Progenitor cell of endocrine pancreas (in vitro differentiated cells): ENCODE measurements around the gene CRLF2. TPM values are rescaled to one million over a fixed set of nuclear protein-coding genes. Genes with fewer than 3 reads are reported as not detected.
"Not testable (repeated sequence)": the region's sequence is repeated elsewhere in the genome, so short reads cannot be mapped to it uniquely, and the experiment has no call there.

Experiments used
- DNase-seq: peaks from one replicate; pipeline ENCODE4 v3.0.0; 2021; ENCODE audit warnings: low spot score; ENCODE audit not compliant: unreplicated experiment
- H3K27ac Mint-ChIP-seq: 2 replicates; pipeline ENCODE4 v1.8.0; 2021; ENCODE audit warnings: mild to moderate bottlenecking, moderate library complexity, mixed read lengths
- H3K27me3 Mint-ChIP-seq: 2 replicates; pipeline ENCODE4 v1.8.0; 2021; ENCODE audit warnings: mixed read lengths
- H3K36me3 Mint-ChIP-seq: 2 replicates; pipeline ENCODE4 v1.8.0; 2022; ENCODE audit warnings: mixed read lengths; ENCODE audit not compliant: insufficient read depth
- H3K4me1 Mint-ChIP-seq: 2 replicates; pipeline ENCODE4 v1.8.0; 2021; ENCODE audit warnings: low read depth, mixed read lengths
- H3K4me3 Mint-ChIP-seq: 2 replicates; pipeline ENCODE4 v1.8.0; 2021; ENCODE audit warnings: low read depth, mild to moderate bottlenecking, moderate library complexity, mixed read lengths
- H3K9me3 Mint-ChIP-seq: 2 replicates; pipeline ENCODE4 v1.8.0; 2021; ENCODE audit warnings: low read depth, mixed read lengths
- total RNA-seq: library from RNA; stranded (reverse); gene quantifications from 2 replicates; pipeline ENCODE4 v1.2.1, GENCODE V29; 2021
- TF ChIP-seq, protein P1 (sequence below): fragments of 200-600 bp; sonication (generic); IDR thresholded peaks from one replicate; pipeline ENCODE4 v1.5.0; 2021; ENCODE audit warnings: antibody characterized with exemption, mild to moderate bottlenecking; ENCODE audit not compliant: unreplicated experiment

Gene CRLF2
- total RNA-seq, 1 donor from 2014 or later = not detected

DNA sequence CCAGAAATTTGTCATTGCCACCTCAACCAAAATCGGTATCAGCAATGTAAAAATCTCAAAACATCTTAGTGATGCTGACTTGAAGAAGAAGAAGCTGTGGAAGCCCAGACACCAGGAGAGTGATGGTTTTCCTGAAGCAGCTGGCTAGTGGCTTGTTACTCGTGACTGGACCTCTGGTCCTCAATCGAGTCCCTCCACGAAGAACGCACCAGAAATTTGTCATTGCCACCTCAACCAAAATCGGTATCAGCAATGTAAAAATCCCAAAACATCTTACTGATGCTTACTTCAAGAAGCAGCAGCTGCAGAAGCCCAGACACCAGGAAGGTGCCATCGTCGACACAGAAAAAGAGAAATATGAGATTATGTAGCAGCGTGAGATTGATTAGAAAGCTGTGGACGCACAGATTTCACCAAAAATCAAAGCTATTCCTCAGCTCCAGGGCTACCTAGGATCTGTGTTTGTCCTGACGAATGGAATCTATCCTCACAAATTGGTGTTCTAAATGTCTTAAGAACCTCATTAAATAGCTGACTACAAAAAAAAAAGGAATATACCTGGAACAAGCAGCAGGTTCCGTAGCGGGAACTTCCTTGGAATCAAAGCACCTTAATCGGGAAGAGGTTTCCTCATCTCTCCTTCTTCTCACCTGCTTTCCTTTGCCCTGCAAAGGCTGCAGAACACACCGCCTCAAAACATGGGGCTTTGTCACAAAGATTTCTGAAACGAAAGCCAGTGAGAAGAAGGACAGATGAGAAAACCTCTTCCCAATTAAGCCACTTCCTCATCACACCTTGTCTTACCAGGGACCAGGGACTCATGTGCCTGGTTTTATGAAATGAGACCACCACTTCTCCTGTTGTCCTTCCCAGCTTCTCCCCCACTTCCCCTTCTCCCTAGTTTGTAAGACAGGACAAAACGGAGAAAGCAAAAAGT lies 37.6 kb downstream of the CRLF2 start:
- Mint-ChIP-seq H3K4me1 (peaks cover 15% of the 10 kb centered on the region), H3K27me3 (peaks cover 29% of the 10 kb centered on the region)
- H3K9me3 Mint-ChIP-seq, H3K36me3 Mint-ChIP-seq, DNase-seq, H3K27ac Mint-ChIP-seq, H3K4me3 Mint-ChIP-seq: not testable (repeated sequence)

- H3K27ac Mint-ChIP-seq, H3K36me3 Mint-ChIP-seq, DNase-seq, H3K9me3 Mint-ChIP-seq, H3K4me3 Mint-ChIP-seq: not testable (repeated sequence)
- Mint-ChIP-seq H3K27me3 (peaks cover 29% of the 10 kb centered on the region), H3K4me1 (peaks cover 18% of the 10 kb centered on the region)
These were observed 39.0 kb downstream of the CRLF2 start for GRCh38 chrX:1173435-1173834.

DNA sequence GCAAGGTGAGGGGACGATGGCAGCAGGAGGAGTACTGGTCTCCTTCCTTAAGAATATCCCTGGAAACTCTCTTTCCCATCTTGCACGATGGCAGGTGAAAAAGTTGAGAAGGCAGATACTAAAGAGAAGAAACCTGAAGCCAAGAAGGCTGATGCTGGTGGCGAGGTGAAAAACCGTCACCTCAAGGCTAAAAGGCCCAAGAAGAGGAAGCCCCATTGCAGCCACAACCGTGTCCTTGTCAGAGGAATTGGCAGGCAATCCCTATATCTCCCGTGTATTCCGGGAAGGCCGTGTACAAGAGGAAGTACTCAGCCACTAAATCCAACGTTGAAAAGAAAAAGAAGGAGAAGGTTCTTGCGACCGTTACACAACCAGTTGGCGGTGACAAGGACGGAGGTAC lies 40.0 kb downstream of the CRLF2 start:
- Mint-ChIP-seq H3K4me1 (peaks cover 26% of the 10 kb centered on the region), H3K27ac (no peak overlapping the region), H3K4me3 (no peak overlapping the region), H3K9me3 (no peaks in the 10 kb centered on the region), H3K36me3 (no peaks in the 10 kb centered on the region), H3K27me3 (peaks cover 29% of the 10 kb centered on the region)
- DNase-seq = no peak
- TF ChIP-seq, protein P1, sequence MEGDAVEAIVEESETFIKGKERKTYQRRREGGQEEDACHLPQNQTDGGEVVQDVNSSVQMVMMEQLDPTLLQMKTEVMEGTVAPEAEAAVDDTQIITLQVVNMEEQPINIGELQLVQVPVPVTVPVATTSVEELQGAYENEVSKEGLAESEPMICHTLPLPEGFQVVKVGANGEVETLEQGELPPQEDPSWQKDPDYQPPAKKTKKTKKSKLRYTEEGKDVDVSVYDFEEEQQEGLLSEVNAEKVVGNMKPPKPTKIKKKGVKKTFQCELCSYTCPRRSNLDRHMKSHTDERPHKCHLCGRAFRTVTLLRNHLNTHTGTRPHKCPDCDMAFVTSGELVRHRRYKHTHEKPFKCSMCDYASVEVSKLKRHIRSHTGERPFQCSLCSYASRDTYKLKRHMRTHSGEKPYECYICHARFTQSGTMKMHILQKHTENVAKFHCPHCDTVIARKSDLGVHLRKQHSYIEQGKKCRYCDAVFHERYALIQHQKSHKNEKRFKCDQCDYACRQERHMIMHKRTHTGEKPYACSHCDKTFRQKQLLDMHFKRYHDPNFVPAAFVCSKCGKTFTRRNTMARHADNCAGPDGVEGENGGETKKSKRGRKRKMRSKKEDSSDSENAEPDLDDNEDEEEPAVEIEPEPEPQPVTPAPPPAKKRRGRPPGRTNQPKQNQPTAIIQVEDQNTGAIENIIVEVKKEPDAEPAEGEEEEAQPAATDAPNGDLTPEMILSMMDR = no peak

GRCh38 chrX:1171915-1172314 lies 40.5 kb downstream of the CRLF2 start:
- not testable (repeated sequence) for H3K27ac Mint-ChIP-seq, H3K4me3 Mint-ChIP-seq, H3K9me3 Mint-ChIP-seq, DNase-seq, H3K36me3 Mint-ChIP-seq
- Mint-ChIP-seq H3K4me1 (peaks cover 30% of the 10 kb centered on the region), H3K27me3 (peaks cover 29% of the 10 kb centered on the region)

- DNase-seq = no peak
- Mint-ChIP-seq H3K4me3 (no peak overlapping the region), H3K36me3 (no peaks in the 10 kb centered on the region), H3K27ac (no peak overlapping the region), H3K9me3 (no peaks in the 10 kb centered on the region), H3K27me3 (peaks cover 29% of the 10 kb centered on the region), H3K4me1 (peaks cover 33% of the 10 kb centered on the region)
- TF ChIP-seq, protein P1 = no peak
These were observed 42.2 kb downstream of the CRLF2 start for GRCh38 chrX:1170243-1170642.

- DNase-seq = no peak
- TF ChIP-seq, protein P1 = no peak
- Mint-ChIP-seq H3K36me3 (no peaks in the 10 kb centered on the region), H3K4me3 (no peak overlapping the region), H3K27ac (no peak overlapping the region), H3K27me3 (peaks cover 29% of the 10 kb centered on the region), H3K4me1 (peaks cover 37% of the 10 kb centered on the region), H3K9me3 (no peaks in the 10 kb centered on the region)
These were observed 43.3 kb downstream of the CRLF2 start for GRCh38 chrX:1169189-1169588.

DNA sequence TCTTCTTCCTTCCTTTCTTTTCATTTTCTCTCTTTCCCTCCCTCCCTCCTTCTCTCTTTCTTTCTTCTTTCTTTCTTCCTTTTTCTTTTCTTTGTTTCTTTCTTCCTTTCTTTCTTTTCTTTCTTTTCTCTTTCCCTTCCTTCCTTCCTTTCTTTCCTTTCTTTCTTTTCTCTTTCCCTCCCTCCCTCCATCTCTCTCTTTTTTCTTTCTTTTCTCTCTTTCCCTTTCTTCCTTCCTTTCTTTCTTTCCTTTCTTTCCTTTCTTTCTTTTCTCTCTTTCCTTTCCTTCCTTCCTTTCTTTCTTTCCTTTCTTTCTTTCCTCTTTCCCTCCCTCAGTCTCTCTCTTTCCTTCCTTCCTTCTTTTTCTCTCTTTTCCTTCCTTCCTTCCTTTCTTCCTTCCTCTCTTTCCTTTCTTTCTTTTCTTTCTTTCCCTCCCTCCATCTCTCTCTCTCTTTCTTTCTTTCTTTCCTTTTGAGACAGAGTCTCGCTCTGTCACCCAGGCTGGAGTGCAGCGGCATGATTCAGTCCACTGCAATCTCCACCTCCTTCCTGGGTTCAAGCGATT lies 44.4 kb downstream of the CRLF2 start:
- peaks cover 37% of the 10 kb centered on the region for H3K4me1 Mint-ChIP-seq
- H3K36me3 Mint-ChIP-seq = no peaks in the 10 kb centered on the region
- no peak overlapping the region for H3K27ac Mint-ChIP-seq
- TF ChIP-seq, protein P1 = no peak
- H3K9me3 Mint-ChIP-seq = no peaks in the 10 kb centered on the region
- peaks cover 26% of the 10 kb centered on the region for H3K27me3 Mint-ChIP-seq
- peak overlapping the region; percentile 19 for H3K4me3 Mint-ChIP-seq
- no peak for DNase-seq
